Glomerular endothelial cell (primary cell): ENCODE data around the gene INPP4B. TPM values are rescaled to one million over a fixed set of nuclear protein-coding genes. Genes with fewer than 3 reads are reported as not detected.

ENCODE experiments used
- DNase-seq: peaks from one replicate; pipeline ENCODE4 v3.0.0-alpha.2; 2011; ENCODE audit warnings: low read depth, low spot score; ENCODE audit errors: extremely low read depth
- total RNA-seq: library from RNA; depleted of rRNA; stranded (reverse); fragments of >200 nt; gene quantifications from 2 replicates; pipeline ENCODE4 v1.2.3, GENCODE V29; 2015

The INPP4B gene
- total RNA-seq, 1 donor from 2014 or later: 2.3 TPM

GRCh38 chr4:142383800-142384470 lies 462.2 kb downstream of the INPP4B start:
- DNase-seq: no peak

DNA sequence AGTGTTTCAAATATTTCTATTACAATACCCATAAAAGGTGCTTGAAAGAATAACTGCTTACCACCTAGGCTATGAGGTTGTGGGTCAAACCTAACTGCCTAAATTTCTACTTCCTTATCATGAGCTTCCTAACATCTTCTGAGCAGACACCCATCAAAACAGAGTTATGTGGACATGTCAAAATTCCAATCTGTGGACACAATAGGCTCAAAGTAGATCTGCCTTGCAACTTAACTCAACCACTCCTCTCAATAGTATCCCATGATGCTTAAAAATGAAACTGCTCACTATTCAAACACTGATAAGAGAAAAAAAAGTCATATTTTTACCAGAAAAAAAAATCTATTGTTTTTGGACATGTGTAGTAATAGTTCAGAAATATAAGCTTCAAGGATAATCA lies 462.7 kb downstream of the INPP4B start:
- DNase-seq: no peak

GRCh38 chr4:142380052-142380602 lies 466.0 kb downstream of the INPP4B start:
- DNase-seq: no peak

- DNase-seq: no peak
These were observed 466.6 kb downstream of the INPP4B start for GRCh38 chr4:142379277-142380051.

- no peak for DNase-seq
These were observed 467.9 kb downstream of the INPP4B start for GRCh38 chr4:142378179-142378578.

DNA sequence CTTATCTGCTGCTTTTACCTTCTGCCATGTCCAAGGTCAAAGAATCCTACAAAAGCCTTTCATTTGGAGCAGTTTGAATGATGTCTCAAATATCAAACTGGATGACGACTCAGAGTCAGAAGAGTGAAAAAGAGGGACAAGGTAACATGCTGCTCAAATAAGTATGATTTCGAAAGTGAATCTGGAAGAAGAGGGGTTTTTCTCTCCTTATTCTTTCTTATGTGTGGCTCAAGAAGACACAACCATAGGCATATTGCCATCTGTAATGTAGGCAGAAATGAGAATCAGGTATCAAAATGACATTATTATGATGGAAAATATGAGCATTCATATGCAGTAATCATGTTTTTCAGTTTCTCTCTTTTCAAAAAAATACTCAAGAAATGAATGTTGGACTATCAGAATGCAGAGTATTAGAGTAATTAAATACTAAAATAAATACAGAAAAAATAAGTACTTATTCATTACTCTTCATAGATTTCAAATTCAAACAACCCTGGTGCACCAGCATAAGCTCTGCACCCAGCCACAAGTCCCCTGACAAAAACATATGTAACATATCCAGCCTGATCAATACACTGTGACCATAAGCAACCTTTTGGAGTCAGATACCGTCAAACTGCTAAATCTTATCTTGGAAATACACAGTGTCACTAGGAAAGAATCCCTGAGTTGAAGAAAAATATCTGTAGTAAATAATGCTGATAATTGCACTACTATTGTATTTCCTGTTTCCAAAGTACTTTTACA lies 468.6 kb downstream of the INPP4B start:
- DNase-seq: no peak

GRCh38 chr4:142376204-142376603 lies 469.9 kb downstream of the INPP4B start:
- DNase-seq: no peak

GRCh38 chr4:142373610-142374009 lies 472.5 kb downstream of the INPP4B start:
- no peak for DNase-seq

DNA sequence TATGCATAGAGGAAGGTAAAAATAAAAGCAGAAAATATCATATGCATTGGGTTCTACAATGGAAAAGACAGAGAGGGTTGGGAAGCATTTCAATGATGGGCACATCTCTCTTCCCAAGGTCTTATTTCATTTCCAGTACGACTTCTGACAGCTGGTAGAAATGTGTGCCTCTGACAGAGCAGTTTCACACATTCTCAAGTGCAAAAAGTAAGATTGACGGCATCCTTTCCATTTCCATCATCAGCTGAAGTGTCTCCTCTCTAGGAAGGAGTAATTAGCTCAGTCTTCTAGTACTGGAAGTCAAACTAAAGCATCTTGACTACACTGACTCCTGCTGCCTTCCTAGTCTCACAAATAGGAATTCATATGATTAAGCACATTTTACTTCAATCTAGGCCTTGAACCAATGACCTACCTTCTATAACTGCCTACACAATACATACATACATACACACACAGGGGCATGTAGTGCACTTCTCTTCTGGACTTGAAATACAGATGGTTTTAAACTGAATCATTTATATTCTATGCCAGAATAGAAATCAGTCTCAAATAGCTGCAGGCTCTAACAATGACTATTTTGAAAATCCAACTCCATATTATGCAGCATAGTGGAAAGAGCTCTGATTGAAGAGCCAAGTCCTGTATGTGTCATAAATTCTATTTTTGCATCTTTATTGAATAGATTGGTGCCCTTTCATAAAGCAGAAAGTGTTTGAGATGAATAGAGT lies 473.4 kb downstream of the INPP4B start:
- no peak for DNase-seq

- no peak for DNase-seq
These were observed 477.0 kb downstream of the INPP4B start for GRCh38 chr4:142369141-142369540.

DNA sequence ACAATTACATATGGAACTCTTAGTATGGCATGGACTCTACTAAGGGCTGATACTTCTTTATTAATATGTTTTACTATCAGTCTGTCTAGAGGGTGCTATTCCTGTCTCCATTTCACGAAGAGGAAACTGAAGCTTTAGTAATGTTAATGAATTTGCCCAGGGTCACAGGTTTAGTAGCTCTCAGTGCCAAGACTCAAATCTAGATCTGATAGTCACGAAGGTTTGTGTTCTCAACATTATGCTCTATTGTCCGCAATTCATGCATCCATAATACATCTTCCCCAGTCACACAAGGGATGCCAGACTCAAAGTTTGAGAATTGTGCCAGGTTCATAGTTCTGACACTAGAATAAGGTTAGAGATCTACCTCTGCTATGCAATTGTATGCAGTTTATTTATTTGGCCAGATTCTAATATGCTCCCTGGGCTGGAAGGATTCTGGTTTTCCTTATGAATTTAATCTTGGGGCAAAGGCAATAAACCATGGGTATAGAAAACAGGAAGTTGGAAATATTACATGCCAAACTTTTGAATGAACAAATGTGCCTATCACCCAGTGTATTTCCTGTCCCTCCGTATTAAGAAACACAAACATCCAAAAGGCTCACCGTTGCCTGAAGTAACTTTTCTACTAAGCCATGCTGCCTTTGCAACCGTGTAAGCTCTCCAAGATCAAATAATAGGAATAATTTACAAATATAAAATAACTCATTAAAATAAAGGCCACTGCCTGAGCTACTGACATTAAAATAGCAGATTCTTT lies 478.5 kb downstream of the INPP4B start:
- DNase-seq: no peak

GRCh38 chr4:142366769-142367181 lies 479.3 kb downstream of the INPP4B start:
- no peak for DNase-seq

GRCh38 chr4:142365391-142365790 lies 480.7 kb downstream of the INPP4B start:
- DNase-seq: no peak

DNA sequence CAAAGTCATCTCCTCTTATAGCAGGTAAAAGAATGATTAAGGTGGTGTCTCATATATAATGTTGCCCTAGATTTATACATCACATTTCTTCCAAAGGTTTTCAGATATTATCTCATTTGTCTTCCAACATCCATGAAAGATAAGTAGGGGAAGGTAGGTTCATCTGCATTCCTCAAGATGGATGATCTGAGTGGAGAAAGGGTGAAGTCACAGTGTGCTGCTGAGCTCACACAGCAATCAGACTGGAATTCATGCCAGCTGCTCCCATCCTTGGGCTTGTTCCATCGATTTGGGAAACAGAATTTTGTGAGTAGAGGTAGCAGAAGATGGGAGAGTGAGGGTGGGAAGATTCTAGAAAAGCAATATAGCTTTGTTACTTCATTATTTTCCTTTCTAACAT lies 482.4 kb downstream of the INPP4B start:
- no peak for DNase-seq

DNA sequence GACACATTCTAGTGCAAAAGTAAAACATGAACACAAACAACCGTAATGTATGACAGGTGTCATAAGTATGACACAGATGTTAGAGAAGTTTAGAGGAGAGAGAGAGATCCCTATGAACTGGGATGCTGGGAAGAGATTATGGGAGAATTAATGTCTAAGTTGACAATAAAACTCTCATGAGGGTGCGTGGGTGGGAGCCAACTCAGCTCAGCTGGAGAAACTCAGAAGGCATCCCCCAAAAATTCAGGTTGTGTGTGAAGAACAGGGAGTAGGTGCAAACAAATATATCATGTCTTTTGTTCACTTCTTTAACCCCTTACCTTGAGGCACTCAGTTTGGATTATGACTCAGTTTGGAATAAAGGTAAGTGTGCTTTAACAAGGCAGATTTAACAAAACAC lies 484.1 kb downstream of the INPP4B start:
- DNase-seq: no peak

- no peak for DNase-seq
These were observed 485.4 kb downstream of the INPP4B start for GRCh38 chr4:142360657-142361056.

- DNase-seq: no peak
These were observed 487.4 kb downstream of the INPP4B start for GRCh38 chr4:142358656-142359055.

DNA sequence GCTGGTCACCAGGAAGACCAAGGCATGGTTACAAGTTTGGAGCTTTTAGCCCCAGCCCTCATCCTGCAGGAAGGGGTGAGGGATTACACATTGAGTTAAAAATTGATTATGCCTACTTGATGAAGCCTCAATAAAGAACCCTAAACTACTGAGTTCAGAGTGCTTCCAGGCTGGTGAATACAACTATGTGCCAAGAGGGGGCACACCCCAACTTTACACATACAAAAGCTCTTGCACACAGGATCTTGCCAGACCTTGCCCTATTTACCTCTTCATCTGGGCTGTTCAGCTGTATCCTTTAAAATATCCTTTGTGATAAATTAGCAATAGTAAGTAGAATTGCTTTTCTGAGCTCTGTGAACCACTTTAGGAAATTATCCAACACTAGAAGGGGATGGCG lies 489.3 kb downstream of the INPP4B start:
- no peak for DNase-seq

DNA sequence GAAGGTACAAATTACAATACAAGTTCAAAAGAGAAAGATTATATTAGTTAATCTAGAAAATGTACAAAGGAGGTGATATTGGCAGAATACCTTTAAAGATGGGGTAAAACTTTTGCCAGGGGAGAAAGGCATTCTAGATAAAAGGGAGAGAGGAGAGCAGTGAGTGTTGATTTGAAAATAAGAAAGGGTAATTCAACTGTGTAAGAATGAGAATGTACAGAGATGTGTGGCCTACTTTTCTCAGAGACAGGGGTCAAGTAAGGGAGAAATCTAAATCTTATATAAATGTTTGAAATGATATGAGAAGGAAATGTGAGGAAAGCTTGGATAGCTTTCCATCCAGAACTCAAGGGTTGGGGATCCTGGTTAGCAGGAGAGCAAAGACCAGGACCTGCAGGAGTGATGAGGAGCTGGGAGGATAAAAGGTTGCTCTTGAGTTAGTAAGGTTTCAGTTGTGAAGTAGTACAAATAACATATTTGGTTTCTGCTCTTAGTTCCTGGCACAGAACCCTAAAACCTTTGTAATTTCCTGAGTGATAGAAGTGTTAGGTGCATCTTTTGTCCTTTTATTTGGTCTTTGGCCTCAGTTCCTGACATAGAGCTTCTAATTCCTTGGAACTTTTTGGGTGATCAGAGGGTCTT lies 489.9 kb downstream of the INPP4B start:
- no peak for DNase-seq
